ENCODE results near the gene RALGPS2. TPM values are rescaled to one million over a fixed set of nuclear protein-coding genes. Genes with fewer than 3 reads are reported as not detected.

The RALGPS2 gene
- polyA plus RNA-seq, 1 of the 3 experiments (the other 2 are of a cell fraction) = 5.1 TPM

DNA sequence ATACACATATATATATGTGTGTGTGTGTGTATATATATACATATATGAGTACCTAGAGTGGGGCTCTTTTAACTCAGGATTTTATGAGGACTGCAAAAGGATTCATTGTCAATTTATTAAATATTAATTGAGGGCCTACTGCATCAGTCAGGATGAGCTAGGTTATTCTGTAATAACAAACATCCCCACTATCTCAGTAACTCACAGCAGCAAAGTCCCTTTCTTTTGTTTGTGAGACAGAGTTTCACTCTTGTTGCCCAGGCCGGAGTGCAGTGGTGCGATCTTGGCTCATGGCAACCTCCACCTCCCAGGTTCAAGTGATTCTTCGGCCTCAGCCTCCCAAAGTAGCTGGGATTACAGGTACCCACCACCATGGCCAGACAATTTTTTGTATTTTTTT, 236.8 kb downstream of the RALGPS2 start:
- H3K9me2 ChIP-seq = no peaks in the 10 kb centered on the region
- no peaks in the 10 kb centered on the region for H3K79me2 ChIP-seq (ENCODE audit: insufficient read depth)
- H3K4me2 ChIP-seq = no peak overlapping the region
- H2AFZ ChIP-seq (ENCODE audit: low read depth) = no peak overlapping the region
- H3K4me3 ChIP-seq (ENCODE audit: low read depth in 2 of 2, low read length in 1 of 2) = no peak overlapping the region
- no peaks in the 10 kb centered on the region for H3K9me3 ChIP-seq
- ChIA-PET POLR2A (no interaction called here), CTCF (no interaction called here)
- no peak overlapping the region for H3K9ac ChIP-seq
- H4K20me1 ChIP-seq (ENCODE audit: insufficient read depth) = no peaks in the 10 kb centered on the region
- H3F3A ChIP-seq (replicated peaks; ENCODE audit: insufficient read depth) = no peaks in the 10 kb centered on the region
- no peaks in the 10 kb centered on the region for H3K27me3 ChIP-seq (ENCODE audit: insufficient read depth)
- DNase-seq = no peak
- H3K4me1 ChIP-seq (ENCODE audit: control insufficient read depth in 1 of 2, insufficient read depth in 2 of 2, low read depth in 1 of 2, low read length in 1 of 2) = no peaks in the 10 kb centered on the region
- 85% methylated on average over 3 of the region's 3 CpGs for WGBS (ENCODE audit: low lambda C conversion rate)
- no peak overlapping the region for H3K27ac ChIP-seq (ENCODE audit: low read depth in 2 of 2, low read length in 1 of 2)
- H3K36me3 ChIP-seq (replicated peaks in 1 of 2; ENCODE audit: control insufficient read depth in 1 of 2, insufficient read depth in 2 of 2, low read length in 1 of 2) = no peaks in the 10 kb centered on the region
- TF ChIP-seq SIN3A (IDR thresholded peaks at IDR 0.05; ENCODE audit: borderline replicate concordance, low read depth, low read length) (no peak), TAF1 (IDR thresholded peaks at IDR 0.05; ENCODE audit: borderline replicate concordance, low read depth, low read length) (no peak), GABPA (IDR thresholded peaks at IDR 0.05; ENCODE audit: low read depth) (no peak), FOXJ3 (CRISPR knock-in tag; IDR thresholded peaks at IDR 0.05) (no peak), RAD21 (IDR thresholded peaks at IDR 0.05; ENCODE audit: low read length) (no peak), MEF2A (IDR thresholded peaks at IDR 0.05; ENCODE audit: borderline replicate concordance, low read depth) (no peak), CHD2 (IDR thresholded peaks at IDR 0.05; ENCODE audit: low read length, partially characterized antibody) (no peak), YY1 (IDR thresholded peaks at IDR 0.05; ENCODE audit: low read depth) (no peak), RFX5 (IDR thresholded peaks at IDR 0.05; ENCODE audit: low read length) (no peak), ELF1 (IDR thresholded peaks at IDR 0.05) (no peak), EZH2phosphoT487 (IDR thresholded peaks at IDR 0.05; ENCODE audit: borderline replicate concordance, low read depth) (no peak)
- TF ChIP-seq, protein P1, sequence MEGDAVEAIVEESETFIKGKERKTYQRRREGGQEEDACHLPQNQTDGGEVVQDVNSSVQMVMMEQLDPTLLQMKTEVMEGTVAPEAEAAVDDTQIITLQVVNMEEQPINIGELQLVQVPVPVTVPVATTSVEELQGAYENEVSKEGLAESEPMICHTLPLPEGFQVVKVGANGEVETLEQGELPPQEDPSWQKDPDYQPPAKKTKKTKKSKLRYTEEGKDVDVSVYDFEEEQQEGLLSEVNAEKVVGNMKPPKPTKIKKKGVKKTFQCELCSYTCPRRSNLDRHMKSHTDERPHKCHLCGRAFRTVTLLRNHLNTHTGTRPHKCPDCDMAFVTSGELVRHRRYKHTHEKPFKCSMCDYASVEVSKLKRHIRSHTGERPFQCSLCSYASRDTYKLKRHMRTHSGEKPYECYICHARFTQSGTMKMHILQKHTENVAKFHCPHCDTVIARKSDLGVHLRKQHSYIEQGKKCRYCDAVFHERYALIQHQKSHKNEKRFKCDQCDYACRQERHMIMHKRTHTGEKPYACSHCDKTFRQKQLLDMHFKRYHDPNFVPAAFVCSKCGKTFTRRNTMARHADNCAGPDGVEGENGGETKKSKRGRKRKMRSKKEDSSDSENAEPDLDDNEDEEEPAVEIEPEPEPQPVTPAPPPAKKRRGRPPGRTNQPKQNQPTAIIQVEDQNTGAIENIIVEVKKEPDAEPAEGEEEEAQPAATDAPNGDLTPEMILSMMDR (IDR thresholded peaks at IDR 0.05) = no peak
- TF ChIP-seq, protein P2, sequence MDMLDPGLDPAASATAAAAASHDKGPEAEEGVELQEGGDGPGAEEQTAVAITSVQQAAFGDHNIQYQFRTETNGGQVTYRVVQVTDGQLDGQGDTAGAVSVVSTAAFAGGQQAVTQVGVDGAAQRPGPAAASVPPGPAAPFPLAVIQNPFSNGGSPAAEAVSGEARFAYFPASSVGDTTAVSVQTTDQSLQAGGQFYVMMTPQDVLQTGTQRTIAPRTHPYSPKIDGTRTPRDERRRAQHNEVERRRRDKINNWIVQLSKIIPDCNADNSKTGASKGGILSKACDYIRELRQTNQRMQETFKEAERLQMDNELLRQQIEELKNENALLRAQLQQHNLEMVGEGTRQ (IDR thresholded peaks at IDR 0.05; ENCODE audit: borderline replicate concordance, low read depth, low read length) = no peak
- TF ChIP-seq, protein P3, sequence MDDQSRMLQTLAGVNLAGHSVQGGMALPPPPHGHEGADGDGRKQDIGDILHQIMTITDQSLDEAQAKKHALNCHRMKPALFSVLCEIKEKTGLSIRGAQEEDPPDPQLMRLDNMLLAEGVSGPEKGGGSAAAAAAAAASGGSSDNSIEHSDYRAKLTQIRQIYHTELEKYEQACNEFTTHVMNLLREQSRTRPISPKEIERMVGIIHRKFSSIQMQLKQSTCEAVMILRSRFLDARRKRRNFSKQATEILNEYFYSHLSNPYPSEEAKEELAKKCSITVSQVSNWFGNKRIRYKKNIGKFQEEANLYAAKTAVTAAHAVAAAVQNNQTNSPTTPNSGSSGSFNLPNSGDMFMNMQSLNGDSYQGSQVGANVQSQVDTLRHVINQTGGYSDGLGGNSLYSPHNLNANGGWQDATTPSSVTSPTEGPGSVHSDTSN (IDR thresholded peaks at IDR 0.05) = no peak
